IPS-20b (cell line): ENCODE data around the gene RMND5B.
"Not testable (repeated sequence)": the region's sequence is repeated elsewhere in the genome, so short reads cannot be mapped to it uniquely, and the experiment has no call there.

Source experiments
- H3K27ac ChIP-seq: one replicate; pipeline ENCODE4 v1.5.1; 2013; ENCODE audit warnings: low read length
- H3K27me3 ChIP-seq: 2 replicates; pipeline ENCODE4 v1.6.1; 2013; ENCODE audit warnings: mild to moderate bottlenecking, low read length, inconsistent platforms; ENCODE audit not compliant: insufficient read depth
- H3K36me3 ChIP-seq: 2 replicates; pipeline ENCODE4 v1.6.1; 2013; ENCODE audit warnings: low read depth, mild to moderate bottlenecking, inconsistent platforms, low read length, moderate library complexity; ENCODE audit not compliant: insufficient read depth
- H3K4me1 ChIP-seq: 2 replicates; pipeline ENCODE4 v1.6.1; 2013; ENCODE audit warnings: mild to moderate bottlenecking, control low read depth, inconsistent platforms, low read length, moderate library complexity; ENCODE audit not compliant: insufficient read depth
- H3K4me3 ChIP-seq: 2 replicates; pipeline ENCODE4 v1.5.1; 2013; ENCODE audit warnings: mild to moderate bottlenecking, low read length, inconsistent platforms
- H3K9ac ChIP-seq: 2 replicates; pipeline ENCODE4 v1.6.1; 2013; ENCODE audit warnings: low read depth, mild to moderate bottlenecking, inconsistent platforms, low read length, moderate library complexity
- H3K9me3 ChIP-seq: 2 replicates; pipeline ENCODE4 v1.6.1; 2013; ENCODE audit warnings: mild to moderate bottlenecking, low read depth, low read length, inconsistent platforms; ENCODE audit not compliant: insufficient read depth

Gene RMND5B

GRCh38 chr5:178186427-178186826, 55.6 kb downstream of the RMND5B start:
- Histone ChIP-seq H3K9me3 (0 out of 2 replicates have a peak, but pooled peaks cover 3% of the 10 kb centered on the region), H3K9ac (no peak overlapping the region), H3K27me3 (no peaks in the 10 kb centered on the region), H3K27ac (no peak overlapping the region), H3K4me3 (no peak overlapping the region), H3K36me3 (no peaks in the 10 kb centered on the region), H3K4me1 (peaks cover 4% of the 10 kb centered on the region; the same call in 1 of the 2 replicates)

GRCh38 chr5:178187014-178187413, 56.2 kb downstream of the RMND5B start, which contains the start of gene GMCL2:
GMCL2 (minus strand) TSS chr5:178187371; CDS start chr5:178187299, 72 bp downstream.
- no peak within 1 kb of the TSS for H3K27ac ChIP-seq
- H3K27me3 ChIP-seq: no peaks in the 10 kb centered on the region
- H3K36me3 ChIP-seq: no peaks in the 10 kb centered on the region
- H3K9me3 ChIP-seq: 0 out of 2 replicates have a peak, but pooled peaks cover 3% of the 10 kb centered on the region
- peaks cover 4% of the 10 kb centered on the region; the same call in 1 of the 2 replicates for H3K4me1 ChIP-seq
- H3K9ac ChIP-seq: no peak within 1 kb of the TSS
- no peak within 1 kb of the TSS for H3K4me3 ChIP-seq

GRCh38 chr5:178189433-178189832, 58.6 kb downstream of the RMND5B start:
- Histone ChIP-seq H3K27me3 (no peaks in the 10 kb centered on the region), H3K4me3 (no peak overlapping the region), H3K9me3 (0 out of 2 replicates have a peak, but pooled peaks cover 7% of the 10 kb centered on the region), H3K36me3 (no peaks in the 10 kb centered on the region), H3K27ac (no peak overlapping the region), H3K4me1 (0 out of 2 replicates have a peak, but pooled peaks cover 2% of the 10 kb centered on the region), H3K9ac (no peak overlapping the region)

- H3K9ac ChIP-seq: no peak overlapping the region
Observed at GRCh38 chr5:178191661-178192060, 60.8 kb downstream of the RMND5B start.

GRCh38 chr5:178192244-178192643, 61.4 kb downstream of the RMND5B start:
- H3K36me3 ChIP-seq: no peaks in the 10 kb centered on the region
- H3K27me3 ChIP-seq: no peaks in the 10 kb centered on the region
- H3K9ac ChIP-seq: no peak overlapping the region
- H3K4me3 ChIP-seq: no peak overlapping the region
- no peak overlapping the region for H3K27ac ChIP-seq
- peaks cover 4% of the 10 kb centered on the region; the same call in 1 of the 2 replicates for H3K4me1 ChIP-seq
- 0 out of 2 replicates have a peak, but pooled peaks cover 7% of the 10 kb centered on the region for H3K9me3 ChIP-seq

More at GRCh38 chr5:178191661-178192060, 60.8 kb downstream of the RMND5B start:
- Histone ChIP-seq H3K4me1 (peaks cover 4% of the 10 kb centered on the region; the same call in 1 of the 2 replicates), H3K27ac (no peak overlapping the region), H3K36me3 (no peaks in the 10 kb centered on the region), H3K9me3 (0 out of 2 replicates have a peak, but pooled peaks cover 7% of the 10 kb centered on the region), H3K27me3 (no peaks in the 10 kb centered on the region), H3K4me3 (no peak overlapping the region)

- Histone ChIP-seq H3K36me3 (no peaks in the 10 kb centered on the region), H3K9me3 (0 out of 2 replicates have a peak, but pooled peaks cover 7% of the 10 kb centered on the region), H3K9ac (no peak overlapping the region), H3K27me3 (no peaks in the 10 kb centered on the region), H3K4me3 (no peak overlapping the region), H3K27ac (no peak overlapping the region), H3K4me1 (peaks cover 4% of the 10 kb centered on the region; the same call in 1 of the 2 replicates)
Observed at GRCh38 chr5:178192787-178193186, 62.0 kb downstream of the RMND5B start.

- no peaks in the 10 kb centered on the region for H3K27me3 ChIP-seq
- 0 out of 2 replicates have a peak, but pooled peaks cover 7% of the 10 kb centered on the region for H3K9me3 ChIP-seq
- no peak overlapping the region for H3K27ac ChIP-seq
- H3K36me3 ChIP-seq: no peaks in the 10 kb centered on the region
- H3K4me3 ChIP-seq: no peak overlapping the region
- no peak overlapping the region for H3K9ac ChIP-seq
- peaks cover 4% of the 10 kb centered on the region; the same call in 1 of the 2 replicates for H3K4me1 ChIP-seq
Observed at GRCh38 chr5:178193251-178193809, 62.5 kb downstream of the RMND5B start.

GRCh38 chr5:178194026-178194425, 63.2 kb downstream of the RMND5B start:
- Histone ChIP-seq H3K27ac (no peak overlapping the region), H3K4me1 (peaks cover 4% of the 10 kb centered on the region; the same call in 1 of the 2 replicates), H3K4me3 (no peak overlapping the region), H3K36me3 (no peaks in the 10 kb centered on the region), H3K27me3 (0 out of 2 replicates have a peak, but pooled peaks cover 4% of the 10 kb centered on the region), H3K9ac (no peak overlapping the region), H3K9me3 (0 out of 2 replicates have a peak, but pooled peaks cover 7% of the 10 kb centered on the region)

GRCh38 chr5:178196281-178196812, 65.5 kb downstream of the RMND5B start:
- H3K27me3 ChIP-seq: 0 out of 2 replicates have a peak, but pooled peaks cover 9% of the 10 kb centered on the region
- no peak overlapping the region for H3K9ac ChIP-seq
- H3K36me3 ChIP-seq: no peaks in the 10 kb centered on the region
- peaks cover 4% of the 10 kb centered on the region; the same call in 1 of the 2 replicates for H3K4me1 ChIP-seq
- no peak overlapping the region for H3K27ac ChIP-seq
- no peak overlapping the region for H3K4me3 ChIP-seq
- H3K9me3 ChIP-seq: 0 out of 2 replicates have a peak, but pooled peaks cover 4% of the 10 kb centered on the region

GRCh38 chr5:178196986-178197385, 66.2 kb downstream of the RMND5B start:
- Histone ChIP-seq H3K4me1 (peaks cover 4% of the 10 kb centered on the region; the same call in 1 of the 2 replicates), H3K4me3 (no peak overlapping the region), H3K9me3 (0 out of 2 replicates have a peak, but pooled peaks cover 4% of the 10 kb centered on the region), H3K9ac (no peak overlapping the region), H3K27ac (no peak overlapping the region), H3K36me3 (no peaks in the 10 kb centered on the region), H3K27me3 (peaks cover 14% of the 10 kb centered on the region; the same call in 1 of the 2 replicates)

GRCh38 chr5:178198151-178198550, 67.3 kb downstream of the RMND5B start:
- H3K4me1 ChIP-seq, H3K9ac ChIP-seq, H3K9me3 ChIP-seq, H3K36me3 ChIP-seq, H3K27ac ChIP-seq, H3K4me3 ChIP-seq: not testable (repeated sequence)
- peaks cover 16% of the 10 kb centered on the region; the same call in 1 of the 2 replicates for H3K27me3 ChIP-seq
